Muscle of arm (tissue), 12 donors: ENCODE data around the gene ATP1B3. TPM values are rescaled to one million over a fixed set of nuclear protein-coding genes. Genes with fewer than 3 reads are reported as not detected.
A peak's percentile ranks its signal among the peaks of the same experiment; 100 is the strongest.
"Not testable (repeated sequence)": the region's sequence is repeated elsewhere in the genome, so short reads cannot be mapped to it uniquely, and the experiment has no call there.

ENCODE experiments used
- DNase-seq: peaks from one replicate; pipeline ENCODE4 v3.0.0-alpha.2; 2013
- polyA plus RNA-seq, 12 donors: library from polyadenylated mRNA; unstranded; fragments of 120-200 nt; gene quantifications; one replicate each; pipeline ENCODE4 v1.2.1, GENCODE V29; 2013; ENCODE audit not compliant: insufficient read length in 12 of 12

Gene ATP1B3
- polyA plus RNA-seq, 12 donors, result 62.7 to 147 (median 105) TPM; not detected in 1

GRCh38 chr3:141940194-141940776 is 63.8 kb downstream of the ATP1B3 start:
- no peak for DNase-seq

- no peak for DNase-seq
Observed at GRCh38 chr3:141941093-141941492, 64.7 kb downstream of the ATP1B3 start.

GRCh38 chr3:141942006-141942405 is 65.6 kb downstream of the ATP1B3 start:
- no peak for DNase-seq

- no peak for DNase-seq
Observed at GRCh38 chr3:141945726-141946485, 69.5 kb downstream of the ATP1B3 start.

GRCh38 chr3:141949399-141949798 is 73.0 kb downstream of the ATP1B3 start:
- DNase-seq, result no peak

- DNase-seq, result no peak
Observed at GRCh38 chr3:141949972-141950371, 73.5 kb downstream of the ATP1B3 start.

- no peak for DNase-seq
Observed at GRCh38 chr3:141950572-141951493, 74.4 kb downstream of the ATP1B3 start.

GRCh38 chr3:141952611-141953010 is 76.2 kb downstream of the ATP1B3 start:
- DNase-seq, result no peak

- DNase-seq, result no peak
Observed at GRCh38 chr3:141955175-141955574, 78.7 kb downstream of the ATP1B3 start.

GRCh38 chr3:141959589-141960554 is 83.4 kb downstream of the ATP1B3 start:
- DNase-seq, result peak; percentile 35

GRCh38 chr3:141960731-141961130 is 84.3 kb downstream of the ATP1B3 start:
- DNase-seq, result no peak

GRCh38 chr3:141963301-141963700 is 86.9 kb downstream of the ATP1B3 start:
- no peak for DNase-seq

- DNase-seq, result no peak
Observed at GRCh38 chr3:141965471-141965870, 89.0 kb downstream of the ATP1B3 start.

GRCh38 chr3:141969711-141970110 is 93.3 kb downstream of the ATP1B3 start:
- DNase-seq, result no peak

- DNase-seq, result no peak
Observed at GRCh38 chr3:141971571-141971970, 95.1 kb downstream of the ATP1B3 start.

- no peak for DNase-seq
Observed at GRCh38 chr3:141972399-141972798, 96.0 kb downstream of the ATP1B3 start.

GRCh38 chr3:141974777-141975176 is 98.3 kb downstream of the ATP1B3 start:
- not testable (repeated sequence) for DNase-seq
